GM21447 (cell line): Measurements from ENCODE around the gene IRF2BPL.

Source experiments
- ATAC-seq: cut with Tn5 transposase; IDR thresholded peaks from one replicate; pipeline ENCODE4 v1.9.1; 2021; ENCODE audit not compliant: unreplicated experiment

The IRF2BPL gene

GRCh38 chr14:76993752-76994151 is 34.8 kb downstream of the IRF2BPL start:
- ATAC-seq = no peak

- ATAC-seq = no peak
Observed at GRCh38 chr14:76990084-76990483, 38.4 kb downstream of the IRF2BPL start.

- no peak for ATAC-seq
Observed at GRCh38 chr14:76987956-76988520, 40.5 kb downstream of the IRF2BPL start.

- ATAC-seq = no peak
Observed at GRCh38 chr14:76986231-76986565, 42.3 kb downstream of the IRF2BPL start.

GRCh38 chr14:76985540-76986230 is 42.8 kb downstream of the IRF2BPL start:
- no peak for ATAC-seq

- no peak for ATAC-seq
Observed at GRCh38 chr14:76984787-76985375, 43.6 kb downstream of the IRF2BPL start.

GRCh38 chr14:76984297-76984696 is 44.2 kb downstream of the IRF2BPL start:
- ATAC-seq = no peak

GRCh38 chr14:76981670-76982069 is 46.8 kb downstream of the IRF2BPL start:
- ATAC-seq = no peak

GRCh38 chr14:76977793-76978720 is 50.5 kb downstream of the IRF2BPL start:
- peak; percentile 84 for ATAC-seq

GRCh38 chr14:76976240-76977005 is 52.1 kb downstream of the IRF2BPL start:
- ATAC-seq = no peak

GRCh38 chr14:76975812-76976211 is 52.7 kb downstream of the IRF2BPL start:
- no peak for ATAC-seq

- no peak for ATAC-seq
Observed at GRCh38 chr14:76975051-76975450, 53.5 kb downstream of the IRF2BPL start.
